ENCODE measurements around the gene CNBP.
"Not testable (repeated sequence)": the region's sequence is repeated elsewhere in the genome, so short reads cannot be mapped to it uniquely, and the experiment has no call there.

CNBP gene
- 200 to 802 (median 527) reads per million in 3 experiments for total RNA-seq

DNA sequence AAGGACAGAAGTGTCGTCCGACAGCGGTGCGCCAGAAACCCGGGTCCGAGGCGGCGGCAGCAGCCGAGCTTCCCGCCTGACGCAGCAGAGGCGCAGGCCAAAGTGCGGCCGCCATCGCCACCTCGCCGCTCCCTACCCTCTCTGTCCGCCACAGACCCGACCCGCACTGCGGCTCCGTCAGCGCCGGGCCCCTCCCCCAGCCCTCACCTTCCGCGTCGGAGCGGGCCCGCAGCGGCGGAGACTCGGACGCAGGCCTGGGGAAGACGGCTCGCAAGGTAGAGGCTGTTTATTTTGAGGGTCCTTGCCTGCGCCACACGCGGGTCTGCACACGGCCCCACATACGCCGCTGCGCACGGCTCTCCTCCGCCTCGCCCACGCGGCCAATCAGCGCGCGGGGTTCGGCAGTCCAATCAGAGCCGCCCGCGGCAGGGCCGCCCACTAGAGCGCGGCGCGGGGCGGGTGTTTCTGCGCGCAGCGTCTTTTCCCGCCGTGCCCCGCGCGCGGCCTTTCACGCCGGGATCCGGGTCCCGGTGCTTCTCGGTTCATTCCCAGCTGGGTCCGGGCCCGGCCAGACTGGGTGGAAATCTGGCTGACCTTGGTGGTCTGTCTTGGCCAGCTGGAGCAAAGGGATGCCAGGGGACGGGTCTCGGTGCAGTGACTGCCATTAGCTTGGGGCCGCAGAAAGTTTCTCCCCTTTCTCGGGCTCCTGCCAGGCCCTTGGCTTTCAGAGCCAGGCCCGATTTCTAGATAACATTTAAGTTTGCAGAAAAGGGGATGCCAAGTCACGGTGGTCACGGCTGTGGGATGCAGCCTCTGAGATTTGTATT, at the start of gene CNBP:
TSS of gene CNBP (minus strand) at position 328 of the 827 bp plus-strand sequence. CDS start 12,139 bp downstream, outside the sequence.
- peak; percentile 93 for DNase-seq

DNA sequence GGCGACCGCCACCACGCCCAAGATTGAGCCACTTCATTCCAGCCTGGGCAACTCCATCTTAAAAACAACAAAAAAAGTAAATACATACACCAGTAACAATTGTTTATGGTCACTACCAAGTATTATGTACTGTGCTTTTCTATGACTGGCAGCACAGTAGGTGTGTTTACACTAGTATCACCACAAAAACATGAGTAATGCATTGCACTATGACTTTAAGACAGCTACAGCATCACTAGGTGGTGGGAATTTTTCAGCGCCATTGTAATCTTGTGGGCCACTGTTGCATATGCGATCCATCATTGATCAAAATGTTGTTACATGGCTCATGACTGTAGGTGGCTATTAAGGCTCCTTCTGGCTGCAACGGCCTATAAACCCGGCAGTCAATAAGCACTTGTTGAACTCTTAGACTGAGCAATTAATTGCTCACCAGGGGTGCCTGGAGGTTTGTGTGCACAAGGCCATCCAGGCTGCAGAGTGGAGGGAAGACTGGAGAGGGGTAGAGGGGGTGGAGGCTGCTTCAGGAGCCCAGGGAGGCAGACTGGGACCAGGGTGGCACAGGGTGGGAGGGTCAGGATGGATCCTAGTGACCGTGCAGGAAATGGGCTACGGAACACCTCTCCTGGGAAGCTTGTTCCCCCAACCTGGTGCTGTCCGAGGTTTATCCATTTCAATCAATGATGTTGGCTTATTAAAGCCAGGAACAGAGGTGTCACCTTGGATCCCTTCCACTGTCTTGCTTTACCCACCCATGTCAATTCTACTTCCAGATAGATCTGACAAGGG, 47.8 kb upstream of the CNBP start:
- DNase-seq = no peak

DNA sequence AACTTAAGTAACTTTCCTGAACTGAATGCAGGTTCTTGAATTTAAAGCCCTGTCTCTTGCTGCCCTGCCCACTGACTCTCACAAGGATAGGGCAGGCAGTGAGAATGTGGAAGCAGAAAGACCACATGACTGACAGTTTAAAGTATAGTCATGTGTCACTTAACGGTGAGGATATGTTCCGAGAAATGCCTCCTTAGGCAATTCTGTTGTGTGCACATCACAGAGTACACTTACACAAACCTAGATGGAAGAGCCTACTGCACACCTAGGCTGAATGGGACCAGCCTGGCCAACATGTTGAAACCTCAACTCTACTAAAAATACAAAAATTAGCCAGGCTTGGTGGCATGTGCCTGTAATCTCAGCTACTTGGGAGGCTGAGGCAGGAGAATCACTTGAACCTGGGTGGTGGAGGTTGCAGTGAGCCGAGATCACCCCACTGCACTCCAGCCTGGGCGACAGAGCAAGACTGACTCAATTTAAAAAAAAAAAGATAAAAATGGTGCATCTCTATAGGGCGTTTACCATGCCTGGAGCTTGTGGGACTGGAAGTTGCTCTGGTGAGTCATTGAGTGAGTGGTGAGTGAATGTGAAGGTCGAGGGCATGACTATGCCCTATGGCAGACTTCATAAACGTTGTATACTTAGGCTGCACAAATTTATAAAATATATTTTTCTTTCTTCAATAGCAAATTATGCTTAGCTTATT, 46.8 kb upstream of the CNBP start:
- DNase-seq = no peak

DNA sequence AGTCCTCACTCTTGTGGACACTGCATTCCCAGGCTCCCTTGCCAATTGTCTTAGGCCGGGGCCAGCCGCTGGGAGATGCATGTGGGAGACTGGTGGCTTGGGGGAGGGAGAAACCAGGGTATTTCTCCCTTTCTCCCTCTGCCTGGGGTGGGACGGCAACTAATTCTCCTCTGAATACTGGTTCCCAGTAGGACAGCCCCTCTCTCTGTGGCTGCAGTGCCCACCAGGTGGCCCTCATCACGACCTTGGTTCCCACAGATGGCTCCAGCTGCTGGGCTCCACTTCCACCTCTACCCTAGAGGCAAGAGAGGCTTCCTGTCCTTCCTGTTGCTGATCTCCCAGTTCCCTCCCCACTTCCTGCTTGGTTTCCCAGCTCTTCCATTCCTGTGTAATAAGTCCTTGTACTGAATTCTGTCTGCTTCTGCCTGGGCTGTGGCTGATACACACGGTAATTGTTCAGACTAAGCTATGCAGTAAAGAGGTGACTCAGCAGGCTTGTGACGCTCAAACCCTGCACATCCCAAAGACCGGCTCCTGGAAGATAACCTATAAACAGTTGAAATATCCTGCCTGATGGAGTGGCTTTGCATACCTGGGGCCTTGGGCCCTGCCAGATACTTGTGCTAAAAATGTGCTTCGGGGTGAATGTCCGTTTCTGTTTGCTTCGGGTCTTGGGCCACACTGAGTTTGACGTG, 45.3 kb upstream of the CNBP start:
- no peak for DNase-seq

GRCh38 chr3:129226374-129226773, 42.7 kb upstream of the CNBP start:
- DNase-seq = no peak

GRCh38 chr3:129224984-129225393, 41.3 kb upstream of the CNBP start:
- DNase-seq = no peak

DNA sequence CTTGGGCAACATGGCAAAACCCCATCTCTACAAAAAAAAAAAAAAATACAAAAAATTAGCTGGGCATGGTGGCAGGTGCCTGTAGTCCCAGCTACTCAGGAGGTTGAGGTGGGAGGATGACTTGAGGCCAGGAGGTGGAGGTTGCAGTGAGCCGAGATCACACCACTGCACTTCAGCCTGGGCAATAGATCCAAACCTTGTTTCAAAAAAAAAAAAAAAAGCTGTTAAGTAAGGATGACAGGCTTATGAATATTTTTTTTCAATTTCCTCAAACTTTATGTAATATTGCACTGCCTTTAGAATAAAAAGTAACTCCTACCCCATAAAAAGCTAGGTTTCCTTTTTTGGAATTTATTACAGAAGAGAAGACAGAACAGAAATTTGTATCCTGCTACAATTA, 40.7 kb upstream of the CNBP start:
- not testable (repeated sequence) for DNase-seq

GRCh38 chr3:129218742-129219141, 35.0 kb upstream of the CNBP start:
- no peak for DNase-seq

- no peak for DNase-seq
Observed at GRCh38 chr3:129213238-129213637, 29.5 kb upstream of the CNBP start.

DNA sequence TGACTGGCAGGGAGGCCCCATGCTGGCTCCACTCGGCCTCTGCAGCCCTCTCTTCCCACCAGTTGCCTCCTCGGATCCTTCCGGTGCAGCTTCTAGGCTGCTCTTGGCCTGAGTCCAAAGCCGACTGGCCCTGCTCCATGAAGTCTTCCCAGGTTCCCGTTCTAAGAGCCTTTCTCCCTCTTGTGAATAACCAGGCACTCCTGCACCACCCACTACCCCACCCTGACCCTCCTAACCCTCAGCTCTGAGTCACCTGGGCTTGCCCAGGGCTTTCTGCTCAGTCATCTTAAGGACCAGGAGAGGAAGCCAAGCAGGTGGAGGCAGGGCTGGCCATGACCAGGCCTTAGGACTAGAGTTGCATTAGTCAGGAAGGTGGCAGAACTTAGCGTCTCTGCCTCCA, 28.1 kb upstream of the CNBP start:
- no peak for DNase-seq

- no peak for DNase-seq
Observed at GRCh38 chr3:129211345-129211744, 27.6 kb upstream of the CNBP start.

GRCh38 chr3:129207479-129207878, 23.8 kb upstream of the CNBP start:
- no peak for DNase-seq

GRCh38 chr3:129205109-129205832, 21.6 kb upstream of the CNBP start:
- no peak for DNase-seq

DNA sequence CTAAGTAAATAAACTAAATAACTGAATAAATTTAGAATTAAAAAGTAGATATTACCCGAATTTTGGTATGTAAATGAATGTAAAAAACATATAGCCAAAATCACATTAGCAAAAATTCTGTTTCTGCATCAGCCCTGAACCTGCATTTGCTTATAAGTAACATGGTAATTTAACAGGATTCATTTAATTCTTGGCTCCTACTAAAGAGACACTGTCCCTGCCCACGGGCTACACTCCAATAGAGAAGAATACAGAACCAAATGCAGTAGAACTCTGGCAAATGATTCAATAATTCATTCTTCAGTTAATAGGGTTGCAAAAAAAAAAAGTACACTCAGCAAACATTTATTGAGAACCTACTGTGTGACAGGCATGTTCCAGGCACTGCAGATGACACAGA, 20.8 kb upstream of the CNBP start:
- DNase-seq = no peak

DNA sequence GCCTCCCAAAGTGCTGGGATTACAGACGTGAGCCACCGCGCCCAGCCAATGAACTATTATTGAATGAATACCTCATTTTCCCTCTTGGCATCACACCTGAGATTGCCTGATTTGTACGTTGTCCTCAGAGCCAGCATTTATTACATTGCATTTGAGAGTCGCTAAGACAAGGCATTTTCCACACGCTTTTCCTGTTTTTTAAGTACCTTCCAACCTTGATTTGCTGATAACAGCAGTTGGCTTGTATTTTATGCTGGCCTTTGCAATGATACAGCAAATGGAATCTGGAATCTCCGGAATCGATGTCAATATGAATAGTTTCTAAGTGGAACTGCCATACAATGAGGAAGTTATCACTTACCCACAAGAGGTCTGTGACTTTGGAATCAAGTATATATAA, 15.7 kb upstream of the CNBP start:
- DNase-seq = no peak

- DNase-seq = no peak
Observed at GRCh38 chr3:129197321-129197720, 13.6 kb upstream of the CNBP start.

GRCh38 chr3:129196601-129197000, 12.9 kb upstream of the CNBP start:
- DNase-seq = no peak

- DNase-seq = no peak
Observed at GRCh38 chr3:129195731-129196256, 12.1 kb upstream of the CNBP start.

- DNase-seq = not testable (repeated sequence)
Observed at GRCh38 chr3:129189793-129190192, 6.1 kb upstream of the CNBP start.

DNA sequence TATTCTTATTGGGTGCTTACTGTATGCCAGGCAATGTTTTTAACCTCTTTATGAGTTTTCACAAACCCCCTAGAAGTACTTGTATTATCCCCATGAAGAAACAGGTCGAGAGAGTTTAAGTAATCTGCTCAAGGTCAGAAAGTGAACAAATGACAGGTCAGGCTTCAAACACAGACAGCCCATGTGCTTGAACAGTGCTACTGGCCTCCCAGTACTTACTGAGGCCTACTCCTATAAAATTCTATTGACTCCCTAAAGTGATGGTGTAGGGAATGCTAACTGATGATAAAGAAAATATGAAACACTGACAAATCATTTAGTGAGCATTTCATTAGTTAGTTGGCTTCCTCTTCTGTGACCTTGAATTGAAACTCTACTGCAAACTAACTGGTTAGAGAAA, 4.2 kb upstream of the CNBP start:
- no peak for DNase-seq

- DNase-seq = no peak
Observed at GRCh38 chr3:129185783-129186182, 2.1 kb upstream of the CNBP start.
